ENCODE data around the gene C6.
"Not testable (repeated sequence)": the region's sequence is repeated elsewhere in the genome, so short reads cannot be mapped to it uniquely, and the experiment has no call there.

The C6 gene

DNA sequence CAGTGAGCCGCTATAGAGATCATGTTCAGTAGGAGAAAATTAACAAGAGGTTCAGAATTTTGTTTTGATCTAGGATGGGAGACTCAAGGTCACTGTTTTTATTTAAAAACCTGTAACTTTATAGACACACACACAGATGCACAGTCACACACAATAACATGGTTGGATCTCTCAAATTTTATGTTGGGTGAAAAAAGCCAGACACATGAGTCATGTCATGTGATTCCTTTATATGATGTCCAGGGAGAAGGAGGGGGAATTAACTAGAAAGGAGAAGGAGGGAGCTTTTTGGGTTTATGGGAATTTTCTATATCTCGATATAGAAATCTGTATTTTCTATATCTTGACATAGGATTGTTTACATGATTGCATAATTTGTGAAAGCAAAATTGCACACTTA lies 17.1 kb downstream of the C6 start:
- no peak for DNase-seq

- no peak for DNase-seq
These were observed 18.1 kb downstream of the C6 start for GRCh38 chr5:41195228-41195627.

GRCh38 chr5:41194339-41194738 lies 19.0 kb downstream of the C6 start:
- no peak for DNase-seq

- peak; percentile 6 to 37 for DNase-seq
These were observed 19.7 kb downstream of the C6 start for GRCh38 chr5:41193456-41194205.

DNA sequence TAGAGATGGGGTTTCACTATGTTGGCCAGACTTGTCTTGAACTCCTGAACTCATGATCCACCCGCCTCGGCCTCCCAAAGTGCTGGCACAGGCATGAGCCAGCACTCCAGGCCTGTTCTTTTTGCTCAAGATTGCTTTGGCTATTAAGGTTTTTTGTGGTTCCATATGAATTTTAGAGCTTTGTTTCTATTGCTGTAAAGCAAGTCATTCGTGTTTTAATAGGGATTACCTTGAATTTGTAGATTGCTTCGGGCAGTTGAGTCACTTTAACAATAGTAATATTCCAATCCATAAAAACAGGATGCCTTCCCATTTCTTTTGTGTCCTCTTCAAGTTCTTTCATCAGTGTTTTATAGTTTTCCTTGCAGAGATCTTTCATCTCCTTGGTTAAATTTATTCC lies 22.1 kb downstream of the C6 start:
- no peak for DNase-seq

- DNase-seq: no peak
These were observed 27.2 kb downstream of the C6 start for GRCh38 chr5:41186143-41186542.

- not testable (repeated sequence) for DNase-seq
These were observed 30.0 kb downstream of the C6 start for GRCh38 chr5:41183331-41183730.

GRCh38 chr5:41182666-41183065 lies 30.7 kb downstream of the C6 start:
- DNase-seq: no peak

DNA sequence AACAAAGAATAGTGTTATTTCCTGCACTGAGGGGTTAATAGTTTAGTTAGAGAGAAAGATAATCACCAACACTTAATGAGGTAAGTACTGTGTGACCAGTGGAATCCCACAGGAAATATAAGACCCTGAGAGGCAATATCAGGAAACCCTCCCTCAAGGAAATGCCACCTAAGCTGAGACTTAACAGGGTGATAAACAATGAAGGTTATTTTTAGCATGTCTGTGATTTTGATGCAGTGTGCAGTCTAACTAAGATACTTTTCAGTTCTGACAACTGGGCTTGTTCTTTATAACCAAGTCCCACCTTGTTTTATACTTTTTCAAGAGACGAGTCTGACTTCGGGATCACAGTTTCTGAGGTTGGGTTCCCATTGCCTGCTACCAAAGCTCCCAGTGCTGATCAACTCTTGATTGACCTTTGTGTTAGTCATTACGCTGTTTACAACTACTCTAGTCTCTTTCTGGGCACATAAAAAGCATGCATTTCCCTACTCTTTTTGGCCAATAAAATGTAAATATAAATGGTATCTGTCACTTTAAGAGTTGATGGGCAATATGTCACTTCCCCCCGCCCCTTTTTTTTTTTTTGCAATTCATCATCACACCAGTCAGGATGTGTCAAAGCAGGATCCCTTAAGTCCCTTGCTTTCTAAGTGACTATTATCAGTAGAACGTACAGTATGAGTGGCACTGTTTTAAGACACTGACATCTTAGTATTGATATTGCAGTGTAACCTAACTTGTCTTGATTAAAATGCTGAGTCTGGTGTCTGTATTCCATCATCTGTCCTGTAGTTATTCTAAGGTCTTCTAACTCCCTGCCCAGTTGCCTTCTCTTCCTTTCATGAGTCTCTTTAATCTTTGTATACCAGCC lies 31.4 kb downstream of the C6 start:
- DNase-seq: no peak

DNA sequence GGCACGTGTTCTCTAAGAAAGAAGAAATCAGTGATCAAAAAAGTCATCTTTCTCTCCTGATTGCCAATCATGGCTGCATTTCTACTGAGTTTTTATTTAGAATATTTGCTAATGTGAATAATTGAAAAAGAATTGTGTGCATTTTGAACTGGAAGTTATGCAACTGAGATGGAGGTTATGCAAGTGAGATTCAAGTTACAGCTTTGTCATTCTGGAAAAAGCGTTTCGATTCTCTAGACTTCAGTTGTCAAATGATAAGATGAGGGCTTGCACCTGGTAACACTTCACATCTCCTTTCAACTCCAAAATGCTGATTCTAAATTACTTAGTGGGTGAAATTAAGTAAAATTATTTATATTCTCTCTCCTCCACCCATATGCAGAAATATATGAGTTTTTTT lies 36.4 kb downstream of the C6 start:
- no peak for DNase-seq

DNA sequence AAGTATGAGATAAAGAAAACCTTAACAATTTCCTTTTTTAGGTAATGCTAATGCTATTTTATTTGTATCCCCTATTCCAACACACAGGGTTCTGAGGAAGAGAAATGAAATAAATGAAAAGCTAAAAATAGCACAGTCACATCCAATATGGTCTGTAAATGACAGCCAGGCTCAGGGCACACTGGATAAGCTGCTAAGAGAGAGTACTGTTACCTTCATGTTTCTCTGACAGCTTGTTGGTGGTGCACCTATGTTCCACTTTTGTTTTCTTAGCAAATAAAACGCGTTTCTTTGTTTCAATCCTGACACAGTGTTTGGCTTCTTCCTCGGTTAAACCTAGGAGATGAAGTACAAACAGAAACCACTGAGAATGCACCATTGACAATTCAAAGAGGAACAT lies 41.3 kb downstream of the C6 start:
- DNase-seq: no peak

- no peak for DNase-seq
These were observed 52.1 kb downstream of the C6 start for GRCh38 chr5:41161271-41161670.

DNA sequence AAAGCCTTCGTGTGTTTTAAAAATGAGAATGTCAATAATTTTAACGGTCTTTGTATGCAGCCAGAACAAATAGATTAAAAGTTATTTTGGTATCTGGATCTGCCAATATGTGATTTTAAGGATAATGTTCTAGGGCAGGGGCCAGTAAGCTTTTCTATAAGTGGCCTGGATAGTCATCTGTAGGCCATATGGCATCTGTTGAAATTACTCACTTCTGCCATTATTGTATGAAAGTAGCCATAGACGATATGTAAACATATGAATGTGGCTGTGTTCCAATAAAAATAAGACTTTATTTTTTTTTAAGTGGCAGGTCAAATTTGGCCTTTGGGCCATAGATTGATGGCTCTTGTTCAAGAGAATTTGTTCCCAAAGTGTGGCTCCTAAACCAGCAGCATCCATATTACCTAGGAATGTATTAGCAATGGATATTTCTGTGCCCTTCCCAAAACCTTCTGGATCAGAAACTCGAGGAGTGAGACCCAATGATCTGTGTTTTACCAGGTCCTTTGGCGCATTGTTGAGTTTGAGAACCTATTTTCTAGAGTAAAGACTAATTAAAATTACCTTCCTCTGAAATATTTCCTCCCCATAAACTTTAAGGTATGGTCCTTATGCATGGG lies 55.9 kb downstream of the C6 start:
- no peak for DNase-seq

GRCh38 chr5:41156739-41157138 lies 56.6 kb downstream of the C6 start:
- DNase-seq: no peak

DNA sequence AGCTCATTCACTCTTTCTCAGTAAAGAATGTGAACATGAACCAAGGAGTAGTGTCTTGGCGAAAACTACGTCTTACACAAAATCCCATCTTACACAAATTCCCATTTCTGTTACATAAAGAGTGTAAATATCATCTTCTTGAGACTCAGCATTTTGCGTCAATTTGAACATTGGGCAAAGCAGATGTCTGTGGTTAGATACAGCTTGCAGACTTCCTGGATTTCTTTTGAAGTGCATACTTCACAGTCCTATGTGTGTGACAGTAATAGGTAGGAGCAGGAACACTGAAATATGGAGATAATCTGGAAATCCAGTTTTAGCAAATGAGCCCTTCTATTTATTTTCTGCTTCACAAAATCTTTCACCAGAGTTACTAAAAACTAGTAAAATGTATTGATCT lies 58.8 kb downstream of the C6 start:
- DNase-seq: no peak

GRCh38 chr5:41151564-41151963 lies 61.8 kb downstream of the C6 start:
- no peak for DNase-seq

DNA sequence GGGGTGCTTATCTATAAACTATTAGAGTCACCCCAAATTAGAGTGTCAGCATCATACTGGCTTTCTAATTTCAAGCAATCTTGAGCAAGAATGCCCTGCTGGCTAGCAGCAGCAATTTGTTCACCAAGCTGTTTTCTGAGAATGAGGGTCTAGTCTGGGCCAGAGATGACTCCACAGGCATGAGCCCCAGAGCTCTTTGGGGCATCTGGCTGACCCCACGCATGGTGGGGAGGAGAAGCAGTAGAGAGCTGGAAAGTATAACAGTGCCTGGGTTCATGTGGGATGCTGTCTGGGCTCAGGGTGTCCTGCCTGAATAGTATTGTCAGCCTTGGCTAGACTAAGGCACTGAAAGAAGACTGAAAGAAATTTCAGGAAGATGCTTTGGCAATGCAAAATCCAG lies 64.9 kb downstream of the C6 start:
- DNase-seq: no peak

GRCh38 chr5:41145306-41145705 lies 68.0 kb downstream of the C6 start:
- DNase-seq: no peak

DNA sequence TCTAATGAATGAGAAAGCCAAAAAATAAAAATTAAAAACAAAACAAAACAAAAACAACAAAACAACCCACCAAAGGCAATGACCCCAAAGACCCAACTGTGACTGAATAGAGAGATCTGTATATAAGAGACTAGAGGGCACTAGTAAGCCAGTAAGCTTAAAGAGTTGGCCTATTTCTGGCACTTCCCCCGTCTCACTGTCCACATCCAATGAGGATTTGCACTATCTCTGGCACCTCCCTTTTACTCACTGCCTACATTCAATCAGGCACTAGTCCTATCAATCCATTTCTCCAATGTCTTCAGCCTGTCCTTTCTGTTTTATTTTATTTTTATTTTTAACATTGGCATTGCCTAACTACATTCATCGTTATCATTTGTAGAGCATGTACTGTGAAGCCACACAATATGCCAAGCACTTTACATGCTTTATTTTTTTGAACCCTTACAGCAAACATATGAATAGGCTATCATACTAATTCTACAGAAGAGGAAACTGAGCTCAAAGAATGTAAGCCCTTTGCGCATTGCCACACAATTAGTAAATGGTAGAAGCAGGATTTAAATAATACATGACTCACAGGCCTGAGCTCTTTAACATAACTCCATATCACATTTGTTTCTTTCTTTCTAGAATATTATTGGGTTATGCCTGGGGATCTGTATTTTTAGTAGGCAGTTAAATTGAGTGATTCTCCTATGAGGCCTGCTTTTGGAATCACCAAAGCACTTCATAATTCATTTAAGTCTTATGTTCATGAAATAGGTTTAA lies 70.0 kb downstream of the C6 start:
- no peak for DNase-seq

DNA sequence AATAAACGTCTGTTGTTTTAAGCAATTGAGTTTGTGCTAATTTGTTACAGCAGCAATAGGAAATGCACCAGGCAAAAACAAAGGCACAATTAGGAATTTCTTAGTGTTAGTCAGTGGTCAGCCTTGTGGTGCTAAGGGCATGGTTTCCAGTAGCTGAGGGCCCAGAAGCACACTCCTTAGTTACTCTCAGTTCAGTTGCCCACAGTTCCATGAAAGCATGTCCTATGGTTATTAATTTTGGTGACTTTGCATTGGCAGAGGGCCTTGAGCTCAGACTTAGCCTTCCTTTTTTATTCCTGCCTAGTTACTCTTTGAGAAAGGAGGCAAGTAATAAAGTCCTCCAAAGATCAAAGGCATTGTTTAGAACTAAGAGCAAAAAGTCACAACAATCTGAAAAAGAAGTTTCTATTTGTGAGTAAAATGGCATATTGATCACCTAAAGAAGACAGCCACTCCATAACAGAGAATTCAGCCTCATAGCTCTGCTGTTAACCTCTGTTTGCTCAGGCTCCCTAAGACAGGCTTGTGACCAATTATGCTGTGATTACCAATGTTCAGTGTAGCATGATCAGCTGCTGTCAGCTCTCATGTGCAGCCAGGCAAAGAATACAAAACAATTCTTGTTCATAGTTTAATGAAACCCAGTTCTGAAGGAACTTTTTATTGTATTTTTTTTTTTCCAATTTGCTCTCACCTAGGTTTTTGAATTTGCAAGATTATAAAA lies 85.2 kb downstream of the C6 start:
- peak in 1 of 2 experiments; percentile 15 for DNase-seq

GRCh38 chr5:41122459-41122858 lies 90.9 kb downstream of the C6 start:
- DNase-seq: no peak

- DNase-seq: no peak
These were observed 92.7 kb downstream of the C6 start for GRCh38 chr5:41120600-41120999.

Data from NCI-H1930 (cell line).